Upper lobe of left lung (tissue), 4 donors: Measurements from ENCODE around the gene SERPINH1.

Experiments used
- CTCF ChIP-seq, 6 experiments: fragments of 450-650 bp in 4 of 6; fragments of 200-600 bp in 2 of 6; sonication (generic) in 2 of 6; IDR thresholded peaks; one replicate each; pipeline ENCODE4 v1.5.1; 2016 to 2019; ENCODE audit warnings: antibody characterized with exemption in 6 of 6
- POLR2A ChIP-seq, 4 donors: fragments of 450-650 bp; IDR thresholded peaks; one replicate each; pipeline ENCODE4 v1.5.1; 2016 to 2017; ENCODE audit warnings: antibody characterized with exemption in 4 of 4, mild to moderate bottlenecking in 2 of 4

GRCh38 chr11:75570559-75571139 lies 8.6 kb downstream of the SERPINH1 start:
- no peak for TF ChIP-seq CTCF (IDR thresholded peaks at IDR 0.05)
- no peak for TF ChIP-seq POLR2A (IDR thresholded peaks at IDR 0.05)
